Activated CD8-positive, alpha-beta memory T cell treated with anti-CD3 and anti-CD28 coated beads, Interleukin-2, amount 50 U/mL, for 1 hour (primary cell): ENCODE data around the gene BMPR1B.
"Not testable (repeated sequence)": the region's sequence is repeated elsewhere in the genome, so short reads cannot be mapped to it uniquely, and the experiment has no call there.

Experiments used
- DNase-seq: peaks from one replicate; pipeline ENCODE4 v3.0.0-alpha.2; 2020; ENCODE audit errors: extremely low read depth

BMPR1B gene

GRCh38 chr4:94832329-94832728, 74.6 kb downstream of the BMPR1B start:
- DNase-seq: not testable (repeated sequence)

GRCh38 chr4:94833394-94833793, 75.6 kb downstream of the BMPR1B start:
- DNase-seq: no peak

DNA sequence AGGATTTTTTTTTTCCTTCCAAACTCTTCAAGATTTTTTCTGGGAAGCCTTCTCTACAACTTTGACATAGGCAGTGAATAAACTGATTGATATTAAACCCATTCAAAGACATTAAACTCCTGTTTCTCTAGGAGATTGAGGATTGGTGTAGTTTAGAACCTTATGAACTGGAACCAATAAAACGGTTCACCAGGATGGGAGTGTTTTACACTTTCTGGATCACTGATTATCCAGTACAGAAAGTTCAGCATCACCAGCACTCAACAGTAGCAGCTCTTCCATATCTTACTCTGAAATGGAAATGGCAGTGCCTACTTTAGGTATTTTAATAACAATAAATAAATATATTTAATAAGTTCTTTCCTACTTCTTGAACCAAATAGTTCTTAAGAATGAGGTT, 76.7 kb downstream of the BMPR1B start:
- no peak for DNase-seq

- not testable (repeated sequence) for DNase-seq
Measured at GRCh38 chr4:94841166-94841863, 83.6 kb downstream of the BMPR1B start.

DNA sequence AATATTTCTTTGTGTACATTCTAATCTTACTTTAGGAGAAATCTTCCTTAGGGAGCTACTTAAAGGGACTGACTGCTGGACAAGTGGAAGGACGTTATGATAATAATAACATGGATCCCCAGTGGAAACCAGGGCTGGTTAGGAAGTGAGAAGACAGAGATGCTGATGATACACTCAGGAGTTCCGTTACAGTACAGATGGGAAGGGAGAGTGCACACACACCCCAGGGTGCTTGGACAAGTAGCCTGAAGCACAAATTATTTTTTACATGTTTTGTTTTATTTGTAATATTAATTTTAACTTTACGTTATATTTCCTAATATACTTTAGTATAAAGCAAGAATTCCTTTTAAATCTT, 84.1 kb downstream of the BMPR1B start:
- DNase-seq: no peak

DNA sequence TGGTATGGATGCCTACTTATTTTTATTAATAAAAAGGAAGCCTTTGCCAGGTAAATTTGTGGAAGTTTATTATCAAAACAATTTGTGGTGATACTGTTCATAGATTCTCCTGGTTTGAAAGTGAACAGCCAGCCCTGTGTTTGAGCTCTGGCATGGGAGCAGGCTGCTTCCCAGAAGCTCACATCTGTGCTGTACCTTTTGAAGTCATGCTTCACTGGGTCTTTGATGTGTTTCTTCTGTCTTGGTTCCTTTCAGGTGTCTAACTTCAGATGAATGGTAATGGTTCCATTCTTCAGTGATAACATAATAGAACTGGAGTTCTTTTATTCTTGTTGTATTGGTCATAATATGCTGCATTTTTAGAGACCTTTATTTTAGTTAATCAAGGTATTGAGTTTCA, 85.5 kb downstream of the BMPR1B start:
- DNase-seq: no peak

- no peak for DNase-seq
Measured at GRCh38 chr4:94848326-94848725, 90.6 kb downstream of the BMPR1B start.

DNA sequence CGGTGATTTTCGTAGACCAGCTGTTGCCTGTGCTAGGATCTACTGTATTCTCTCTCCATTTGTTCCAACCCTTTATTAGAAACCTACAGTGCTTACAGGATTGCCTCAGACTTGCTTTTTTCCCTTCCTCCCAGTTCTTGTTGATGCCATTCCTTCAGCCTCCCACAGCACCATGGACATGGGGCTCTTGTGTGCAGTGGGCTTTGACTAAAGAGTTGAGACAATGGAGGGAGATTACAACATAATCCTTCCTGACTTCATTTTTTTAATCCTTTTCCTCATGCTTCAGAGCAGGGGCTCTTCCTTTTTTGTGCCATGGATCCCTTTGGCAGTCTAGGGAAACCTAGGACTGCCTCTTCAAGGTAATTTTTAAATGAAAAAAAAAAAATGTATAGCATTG, 92.1 kb downstream of the BMPR1B start:
- DNase-seq: no peak

DNA sequence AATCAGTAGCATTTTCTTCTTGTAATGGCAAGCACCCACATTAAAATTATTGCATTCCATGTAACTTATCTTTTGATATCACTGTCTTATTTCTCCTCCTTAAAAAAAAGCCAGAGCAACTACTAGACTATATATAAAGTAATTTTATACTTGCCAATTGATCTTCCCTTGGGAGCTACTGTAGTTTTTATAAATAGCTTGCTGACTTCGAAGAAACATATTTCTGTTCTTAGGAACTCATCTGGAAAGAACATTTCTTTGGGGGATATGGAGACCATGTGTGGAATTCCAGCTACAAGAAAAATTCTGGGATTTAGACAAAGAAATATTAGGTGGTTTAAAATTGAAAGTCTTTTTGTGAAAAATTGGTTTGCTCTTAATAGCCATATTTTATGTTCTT, 94.9 kb downstream of the BMPR1B start:
- DNase-seq: no peak

GRCh38 chr4:94856030-94856429, 98.3 kb downstream of the BMPR1B start:
- DNase-seq: no peak

GRCh38 chr4:94870146-94870545, 112.4 kb downstream of the BMPR1B start:
- DNase-seq: no peak

DNA sequence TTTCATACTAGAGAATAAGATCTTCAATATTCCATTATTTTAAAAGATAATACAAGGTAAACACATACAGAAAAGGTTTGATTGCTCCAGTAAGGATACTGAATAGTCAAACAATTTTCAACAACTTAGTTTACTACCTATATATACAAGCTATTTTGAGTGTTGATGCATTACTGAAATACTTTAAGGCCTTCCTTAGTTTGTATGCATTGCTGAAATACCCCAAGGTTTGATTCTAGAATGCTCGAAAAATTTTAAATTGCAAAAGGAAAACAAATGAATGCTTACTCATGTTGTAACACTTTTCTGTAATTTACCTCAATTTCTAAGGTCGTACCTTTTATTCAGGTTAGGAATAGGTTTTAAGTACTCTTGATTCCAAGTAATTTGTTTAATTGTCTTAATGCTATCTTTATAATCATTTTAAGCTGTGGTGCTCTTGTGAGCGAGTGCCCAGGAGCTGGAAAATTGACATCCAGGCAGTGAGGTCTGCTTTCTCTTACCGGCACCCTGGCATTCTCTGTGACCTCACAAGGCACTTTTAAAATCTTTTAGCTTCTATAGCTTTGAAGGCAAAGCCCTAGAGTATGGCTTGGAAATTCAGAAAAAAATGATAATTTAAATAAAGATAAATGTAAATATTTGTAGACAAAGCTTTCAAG, 114.0 kb downstream of the BMPR1B start:
- no peak for DNase-seq

GRCh38 chr4:94877973-94878372, 120.2 kb downstream of the BMPR1B start:
- DNase-seq: no peak

GRCh38 chr4:94880956-94881355, 123.2 kb downstream of the BMPR1B start:
- DNase-seq: no peak

DNA sequence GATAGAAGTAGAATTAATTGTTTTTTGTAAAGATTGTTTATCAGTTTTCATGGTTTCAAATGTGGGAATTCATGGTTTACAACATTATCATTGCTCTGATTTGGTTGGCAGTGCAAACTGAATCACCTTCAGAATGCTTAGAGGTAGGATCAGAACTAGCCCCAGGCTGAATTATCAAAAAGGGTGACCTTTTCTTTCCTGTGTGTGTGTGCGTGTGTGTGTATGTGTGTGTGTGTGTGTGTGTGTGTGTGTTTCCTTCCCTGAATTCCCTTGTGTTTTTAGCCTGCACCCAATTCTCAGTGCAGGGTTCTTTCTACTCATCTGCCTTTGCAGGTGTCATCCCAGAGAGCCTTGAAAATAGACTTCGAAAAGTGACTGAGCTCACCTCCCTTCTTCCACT, 125.0 kb downstream of the BMPR1B start:
- DNase-seq: no peak

DNA sequence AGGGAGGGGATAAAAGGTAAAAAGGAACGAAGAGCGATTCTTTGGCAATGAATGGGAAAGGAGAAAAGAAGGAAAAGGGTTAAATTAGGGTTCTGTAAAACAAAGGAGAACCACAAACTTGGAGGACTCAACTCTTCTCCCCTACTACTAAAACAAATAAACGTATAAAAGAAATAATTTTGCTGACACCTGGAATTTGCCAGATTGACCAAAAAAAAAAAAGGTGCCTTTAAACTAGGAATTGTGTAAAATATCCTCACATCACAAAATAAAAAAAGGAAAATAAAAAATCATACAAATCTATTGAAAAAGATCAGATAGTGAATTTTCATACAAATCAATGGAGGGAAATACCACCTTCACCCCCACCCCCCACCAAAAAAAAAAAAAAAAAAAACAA, 129.3 kb downstream of the BMPR1B start:
- DNase-seq: no peak

- no peak for DNase-seq
Measured at GRCh38 chr4:94889523-94889922, 131.8 kb downstream of the BMPR1B start.

- DNase-seq: no peak
Measured at GRCh38 chr4:94889946-94890345, 132.2 kb downstream of the BMPR1B start.

- DNase-seq: no peak
Measured at GRCh38 chr4:94890579-94890978, 132.8 kb downstream of the BMPR1B start.

- no peak for DNase-seq
Measured at GRCh38 chr4:94892051-94892450, 134.3 kb downstream of the BMPR1B start.

- DNase-seq: no peak
Measured at GRCh38 chr4:94895081-94895480, 137.3 kb downstream of the BMPR1B start.

- no peak for DNase-seq
Measured at GRCh38 chr4:94897023-94897422, 139.3 kb downstream of the BMPR1B start.

GRCh38 chr4:94905511-94905910, 147.8 kb downstream of the BMPR1B start:
- no peak for DNase-seq

- DNase-seq: no peak
Measured at GRCh38 chr4:94909645-94910044, 151.9 kb downstream of the BMPR1B start.
